HUES6 (cell line): ENCODE measurements around the gene B3GNT9.
A peak's percentile ranks its signal among the peaks of the same experiment; 100 is the strongest.

ENCODE experiments used
- H3K27ac ChIP-seq: 2 replicates; pipeline ENCODE4 v1.7.0; 2013; ENCODE audit warnings: low read depth, mild to moderate bottlenecking, low read length, inconsistent platforms
- H3K27me3 ChIP-seq: 2 replicates; pipeline ENCODE4 v1.6.1; 2013; ENCODE audit warnings: low read length; ENCODE audit not compliant: control insufficient read depth, insufficient read depth
- H3K36me3 ChIP-seq: 2 replicates; pipeline ENCODE4 v1.6.1; 2013; ENCODE audit warnings: low read length; ENCODE audit not compliant: control insufficient read depth, insufficient read depth
- H3K4me1 ChIP-seq: 2 replicates; pipeline ENCODE4 v1.6.1; 2013; ENCODE audit warnings: low read length; ENCODE audit not compliant: control insufficient read depth, insufficient read depth
- H3K4me3 ChIP-seq: 2 replicates; pipeline ENCODE4 v1.5.1; 2013; ENCODE audit warnings: low read depth, low read length
- H3K9ac ChIP-seq: one replicate; pipeline ENCODE4 v1.6.1; 2013; ENCODE audit warnings: mild to moderate bottlenecking, low read length
- H3K9me3 ChIP-seq: 2 replicates; pipeline ENCODE4 v1.6.1; 2013; ENCODE audit warnings: low read depth, low read length; ENCODE audit not compliant: control insufficient read depth, insufficient read depth

Gene B3GNT9

GRCh38 chr16:67157106-67157748, 6.4 kb upstream of the B3GNT9 start:
- Histone ChIP-seq H3K27me3 (peaks cover 100% of the 10 kb centered on the region), H3K4me1 (peaks cover 5% of the 10 kb centered on the region; the same call in 1 of the 2 replicates), H3K4me3 (no peak overlapping the region)

GRCh38 chr16:67156143-67156844, 5.5 kb upstream of the B3GNT9 start:
- H3K4me3 ChIP-seq: no peak overlapping the region
- H3K9me3 ChIP-seq: no peaks in the 10 kb centered on the region
- no peaks in the 10 kb centered on the region for H3K36me3 ChIP-seq
- H3K27me3 ChIP-seq: peaks cover 100% of the 10 kb centered on the region
- peaks cover 8% of the 10 kb centered on the region; the same call in 1 of the 2 replicates for H3K4me1 ChIP-seq
- no peak overlapping the region for H3K9ac ChIP-seq
- H3K27ac ChIP-seq: no peak overlapping the region

More at GRCh38 chr16:67157106-67157748, 6.4 kb upstream of the B3GNT9 start:
- no peak overlapping the region for H3K9ac ChIP-seq
- H3K9me3 ChIP-seq: no peaks in the 10 kb centered on the region
- no peak overlapping the region for H3K27ac ChIP-seq
- H3K36me3 ChIP-seq: no peaks in the 10 kb centered on the region

- Histone ChIP-seq H3K27me3 (peaks cover 99% of the 10 kb centered on the region), H3K4me3 (peak overlapping the region; percentile 50), H3K4me1 (peaks cover 9% of the 10 kb centered on the region; the same call in 1 of the 2 replicates), H3K9me3 (no peaks in the 10 kb centered on the region), H3K9ac (no peak overlapping the region), H3K36me3 (no peaks in the 10 kb centered on the region), H3K27ac (no peak overlapping the region)
These were observed 4.7 kb upstream of the B3GNT9 start for GRCh38 chr16:67155295-67156142.

DNA sequence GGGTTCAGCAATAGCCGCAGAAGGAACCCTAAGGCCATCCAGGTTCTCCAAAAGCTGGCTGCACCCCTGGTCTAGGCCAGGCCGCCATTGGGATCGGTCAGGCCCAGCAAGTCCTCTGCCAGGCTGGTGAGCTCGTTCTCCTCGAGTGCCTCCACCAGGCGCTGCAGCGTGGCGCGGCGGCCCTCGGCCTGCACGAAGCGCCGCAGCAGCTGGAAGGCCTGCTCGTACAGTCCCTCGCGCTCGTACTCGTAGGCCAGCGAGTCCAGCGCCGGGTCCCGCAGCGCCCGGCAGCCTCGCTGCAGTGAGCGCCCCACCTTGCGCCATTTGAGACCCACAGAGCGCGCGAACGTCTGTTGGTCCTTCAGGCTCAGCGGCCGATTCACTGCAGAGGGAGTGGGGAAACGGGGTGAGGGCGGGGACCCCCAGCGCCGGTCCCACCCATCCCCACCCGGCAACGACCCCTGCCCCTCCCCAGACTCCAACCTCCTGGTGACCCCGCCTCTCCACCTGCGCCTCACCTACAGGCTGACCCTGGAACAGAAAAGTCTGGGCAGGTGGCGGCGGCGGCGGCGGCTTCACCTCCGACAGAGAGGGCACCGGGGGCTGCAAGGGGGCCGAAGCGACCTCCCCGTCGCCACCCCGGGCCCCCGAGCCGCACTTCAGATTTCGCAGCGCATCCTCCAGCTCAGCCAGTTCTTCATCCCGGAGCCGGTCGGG, 3.9 kb upstream of the B3GNT9 start:
- H3K4me3 ChIP-seq: peak overlapping the region; percentile 50

GRCh38 chr16:67151431-67152097, 766 bp upstream of the B3GNT9 start:
- peaks cover 27% of the 10 kb centered on the region for H3K36me3 ChIP-seq
- 0 out of 2 replicates have a peak, but pooled peaks cover 4% of the 10 kb centered on the region for H3K4me1 ChIP-seq
- no peaks in the 10 kb centered on the region for H3K9me3 ChIP-seq
- H3K27ac ChIP-seq: no peak overlapping the region
- peaks cover 63% of the 10 kb centered on the region for H3K27me3 ChIP-seq
- H3K4me3 ChIP-seq: peak overlapping the region; percentile 76
- H3K9ac ChIP-seq: no peak overlapping the region

More for the DNA sequence above, 3.9 kb upstream of the B3GNT9 start:
- Histone ChIP-seq H3K9me3 (no peaks in the 10 kb centered on the region), H3K27ac (no peak overlapping the region), H3K27me3 (peaks cover 95% of the 10 kb centered on the region), H3K9ac (no peak overlapping the region), H3K36me3 (no peaks in the 10 kb centered on the region), H3K4me1 (peaks cover 9% of the 10 kb centered on the region; the same call in 1 of the 2 replicates)

- H3K27me3 ChIP-seq: peaks cover 50% of the 10 kb centered on the region
- peak overlapping the region; percentile 76 for H3K4me3 ChIP-seq
- 0 out of 2 replicates have a peak, but pooled peaks cover 4% of the 10 kb centered on the region for H3K4me1 ChIP-seq
- H3K27ac ChIP-seq: no peak overlapping the region
- H3K9me3 ChIP-seq: no peaks in the 10 kb centered on the region
- peak overlapping the region; percentile 10 for H3K9ac ChIP-seq
- H3K36me3 ChIP-seq: peaks cover 40% of the 10 kb centered on the region
These were observed 558 bp downstream of the B3GNT9 start for GRCh38 chr16:67150047-67150832.

DNA sequence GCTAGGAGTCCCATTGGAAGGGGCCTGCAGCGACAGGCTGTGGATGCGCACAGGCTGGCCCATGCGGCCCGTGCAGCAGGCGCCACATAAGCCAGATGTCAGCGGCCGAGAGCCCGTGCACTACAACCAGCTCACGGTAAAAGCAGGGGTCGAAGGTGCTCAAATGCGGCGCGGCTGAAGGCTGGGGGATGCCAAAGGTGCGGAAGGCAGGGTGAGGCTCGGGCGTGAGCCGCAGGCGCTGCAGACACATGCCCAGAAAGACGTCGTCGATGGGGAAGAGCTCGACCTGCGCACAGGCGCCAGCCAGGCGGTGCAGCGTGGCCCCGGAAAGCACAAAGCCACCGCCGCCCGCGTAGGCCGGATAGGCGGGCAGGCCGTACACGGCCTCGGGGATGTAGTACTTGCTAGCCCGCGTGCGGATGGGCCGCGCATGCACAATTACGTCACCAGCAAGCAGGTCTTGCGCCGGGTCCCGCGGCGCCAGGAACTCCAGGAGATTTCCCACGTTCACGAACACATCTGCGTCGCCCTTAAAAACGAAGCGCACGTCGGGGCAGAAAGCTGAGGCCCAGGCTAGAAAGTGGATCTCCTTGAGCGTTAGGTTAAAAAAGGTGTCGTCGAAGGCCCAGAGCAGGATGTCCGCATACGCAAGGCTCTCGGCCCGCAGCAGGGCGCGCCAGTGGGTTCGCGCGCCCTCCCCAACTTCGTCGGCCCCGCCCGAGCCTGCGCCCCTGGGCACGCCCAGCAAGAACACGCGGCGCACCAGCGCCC, 1.3 kb downstream of the B3GNT9 start:
- H3K27ac ChIP-seq: no peak overlapping the region
- peaks cover 48% of the 10 kb centered on the region for H3K36me3 ChIP-seq
- no peaks in the 10 kb centered on the region for H3K9me3 ChIP-seq
- no peak overlapping the region for H3K9ac ChIP-seq
- H3K27me3 ChIP-seq: peaks cover 42% of the 10 kb centered on the region
- 0 out of 2 replicates have a peak, but pooled peaks cover 4% of the 10 kb centered on the region for H3K4me1 ChIP-seq
- peak overlapping the region; percentile 76 for H3K4me3 ChIP-seq

DNA sequence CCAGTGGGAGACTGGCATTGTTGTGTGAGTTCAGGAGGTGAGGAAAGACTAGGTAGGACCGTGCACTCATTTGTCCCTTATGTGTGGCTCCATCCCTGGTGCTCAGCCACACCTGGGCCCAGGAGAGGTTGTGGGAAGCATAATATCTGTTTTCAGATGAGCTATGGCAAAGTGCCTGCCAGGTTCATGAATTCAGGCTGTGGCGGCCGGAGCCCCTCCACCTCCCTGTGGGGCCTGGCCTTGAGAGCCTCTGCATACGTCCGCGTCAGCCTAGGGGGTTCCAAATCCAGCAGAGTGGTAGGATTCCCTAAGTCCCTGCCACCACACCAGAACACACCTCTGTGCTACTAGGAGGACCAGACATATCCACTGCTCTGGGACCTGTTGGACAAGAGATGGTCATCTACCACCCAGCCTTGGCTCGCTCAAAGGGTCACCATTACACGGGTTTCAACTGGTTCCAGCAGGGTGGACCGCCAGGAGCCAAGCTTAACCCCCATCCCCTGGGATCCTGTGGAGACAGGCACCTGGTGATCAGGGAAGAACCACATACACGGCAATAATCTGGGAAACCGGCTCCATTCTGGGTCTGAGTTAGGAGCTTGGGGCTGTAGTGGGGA, 2.0 kb downstream of the B3GNT9 start:
- no peak overlapping the region for H3K4me3 ChIP-seq
- H3K27ac ChIP-seq: no peak overlapping the region
- no peak overlapping the region for H3K9ac ChIP-seq
- H3K36me3 ChIP-seq: peaks cover 54% of the 10 kb centered on the region
- peaks cover 35% of the 10 kb centered on the region for H3K27me3 ChIP-seq
- 0 out of 2 replicates have a peak, but pooled peaks cover 4% of the 10 kb centered on the region for H3K4me1 ChIP-seq
- H3K9me3 ChIP-seq: no peaks in the 10 kb centered on the region

- Histone ChIP-seq H3K27ac (no peak overlapping the region), H3K36me3 (peaks cover 59% of the 10 kb centered on the region), H3K9me3 (no peaks in the 10 kb centered on the region), H3K4me1 (0 out of 2 replicates have a peak, but pooled peaks cover 4% of the 10 kb centered on the region), H3K27me3 (peaks cover 30% of the 10 kb centered on the region), H3K9ac (no peak overlapping the region), H3K4me3 (no peak overlapping the region)
These were observed 2.6 kb downstream of the B3GNT9 start for GRCh38 chr16:67148221-67148620.
